Thyroid gland (tissue), 4 donors: ENCODE data around the gene FGF23.

Experiments
- POLR2A ChIP-seq, 2 donors: fragments of 450-650 bp; IDR thresholded peaks; one replicate each; pipeline ENCODE4 v1.6.1; 2017; ENCODE audit warnings: antibody characterized with exemption in 2 of 2, mild to moderate bottlenecking in 2 of 2, moderate library complexity in 1 of 2
- TF ChIP-seq, protein P1 (sequence below), 6 experiments: fragments of 200-600 bp in 3 of 6; fragments of 450-650 bp in 3 of 6; sonication (generic) in 3 of 6; IDR thresholded peaks; one replicate each; pipeline ENCODE4 v1.5.1; 2016 to 2019; ENCODE audit warnings: antibody characterized with exemption in 6 of 6, mild to moderate bottlenecking in 2 of 6, inconsistent platforms in 1 of 6, moderate library complexity in 1 of 6

DNA sequence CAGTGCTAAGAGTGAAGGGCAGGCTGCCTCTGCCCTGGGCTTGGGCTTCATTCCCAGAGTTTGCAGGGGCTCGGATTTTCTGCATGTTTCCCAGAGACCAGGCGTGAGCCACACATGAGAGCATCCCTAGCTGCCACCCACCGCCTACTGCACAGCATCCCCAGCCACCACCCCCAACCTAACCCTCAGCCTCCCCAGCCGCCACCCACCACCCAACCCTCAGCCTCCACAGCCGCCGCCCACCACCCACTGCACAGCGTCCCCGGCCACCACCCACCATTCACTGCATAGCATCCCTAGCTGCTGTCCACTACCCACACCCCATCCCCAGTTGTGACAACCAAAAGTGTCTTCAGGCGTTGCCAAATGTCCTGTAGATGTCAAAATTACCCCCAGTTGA is 43.5 kb upstream of the FGF23 start:
- TF ChIP-seq POLR2A (IDR thresholded peaks at IDR 0.05), result no peak
- TF ChIP-seq, protein P1, sequence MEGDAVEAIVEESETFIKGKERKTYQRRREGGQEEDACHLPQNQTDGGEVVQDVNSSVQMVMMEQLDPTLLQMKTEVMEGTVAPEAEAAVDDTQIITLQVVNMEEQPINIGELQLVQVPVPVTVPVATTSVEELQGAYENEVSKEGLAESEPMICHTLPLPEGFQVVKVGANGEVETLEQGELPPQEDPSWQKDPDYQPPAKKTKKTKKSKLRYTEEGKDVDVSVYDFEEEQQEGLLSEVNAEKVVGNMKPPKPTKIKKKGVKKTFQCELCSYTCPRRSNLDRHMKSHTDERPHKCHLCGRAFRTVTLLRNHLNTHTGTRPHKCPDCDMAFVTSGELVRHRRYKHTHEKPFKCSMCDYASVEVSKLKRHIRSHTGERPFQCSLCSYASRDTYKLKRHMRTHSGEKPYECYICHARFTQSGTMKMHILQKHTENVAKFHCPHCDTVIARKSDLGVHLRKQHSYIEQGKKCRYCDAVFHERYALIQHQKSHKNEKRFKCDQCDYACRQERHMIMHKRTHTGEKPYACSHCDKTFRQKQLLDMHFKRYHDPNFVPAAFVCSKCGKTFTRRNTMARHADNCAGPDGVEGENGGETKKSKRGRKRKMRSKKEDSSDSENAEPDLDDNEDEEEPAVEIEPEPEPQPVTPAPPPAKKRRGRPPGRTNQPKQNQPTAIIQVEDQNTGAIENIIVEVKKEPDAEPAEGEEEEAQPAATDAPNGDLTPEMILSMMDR (IDR thresholded peaks at IDR 0.05), result no peak
